ENCODE results near the gene ACOXL. TPM values are rescaled to one million over a fixed set of nuclear protein-coding genes. Genes with fewer than 3 reads are reported as not detected.

ACOXL gene
- total and polyA plus RNA-seq, 8 donors: 4.7 to 30.3 (median 8.3) TPM

GRCh38 chr2:111100087-111100764 is 367.9 kb downstream of the ACOXL start:
- Histone ChIP-seq H3K4me1 (no peaks in the 10 kb centered on the region), H3K36me3 (no peaks in the 10 kb centered on the region), H3K27ac (no peak overlapping the region), H3K9me3 (no peaks in the 10 kb centered on the region), H3K4me3 (no peak overlapping the region), H3K27me3 (no peaks in the 10 kb centered on the region)
- intact Hi-C loops (cut with DNase I): loop anchor here in 1 of 2 donors (10.0 kb wide), 1 partner anchor 285 kb away; no protein-coding TSS in a partner anchor
- no peak for ATAC-seq
- DNase-seq: no peak
- TF ChIP-seq CTCF (IDR thresholded peaks at IDR 0.05): no peak

- no peak for TF ChIP-seq CTCF (IDR thresholded peaks at IDR 0.05)
- Histone ChIP-seq H3K4me3 (no peak overlapping the region), H3K36me3 (no peaks in the 10 kb centered on the region), H3K9me3 (no peaks in the 10 kb centered on the region), H3K27me3 (no peaks in the 10 kb centered on the region), H3K27ac (no peak overlapping the region), H3K4me1 (no peaks in the 10 kb centered on the region)
- intact Hi-C loops (cut with DNase I): loop anchor here in 1 of 2 donors (10.0 kb wide), 1 partner anchor 286 kb away; no protein-coding TSS in a partner anchor
- ATAC-seq: peak; percentile 31
- DNase-seq: no peak
These were observed 368.4 kb downstream of the ACOXL start for GRCh38 chr2:111100765-111101162.

- Histone ChIP-seq H3K9me3 (no peaks in the 10 kb centered on the region), H3K4me3 (no peak overlapping the region), H3K27ac (no peak overlapping the region), H3K36me3 (no peaks in the 10 kb centered on the region), H3K27me3 (no peaks in the 10 kb centered on the region), H3K4me1 (no peaks in the 10 kb centered on the region)
- no peak for TF ChIP-seq CTCF (IDR thresholded peaks at IDR 0.05)
- intact Hi-C loops (cut with DNase I): loop anchor here in 1 of 2 donors (10.0 kb wide), 1 partner anchor 287 kb away; no protein-coding TSS in a partner anchor
- ATAC-seq: no peak
- no peak for DNase-seq
These were observed 369.2 kb downstream of the ACOXL start for GRCh38 chr2:111101592-111101991.

- DNase-seq (no peak), ATAC-seq (no peak)
- Histone ChIP-seq H3K4me3 (no peak overlapping the region), H3K36me3 (no peaks in the 10 kb centered on the region), H3K27me3 (no peaks in the 10 kb centered on the region), H3K9me3 (no peaks in the 10 kb centered on the region), H3K27ac (no peak overlapping the region), H3K4me1 (no peaks in the 10 kb centered on the region)
- no peak for TF ChIP-seq CTCF (IDR thresholded peaks at IDR 0.05)
- intact Hi-C loops (cut with DNase I): loop anchor here in 1 of 2 donors (10.0 kb wide), 1 partner anchor 287 kb away; no protein-coding TSS in a partner anchor
These were observed 369.8 kb downstream of the ACOXL start for GRCh38 chr2:111102216-111102615.

- DNase-seq (no peak), ATAC-seq (no peak)
- Histone ChIP-seq H3K9me3 (no peaks in the 10 kb centered on the region), H3K27ac (no peak overlapping the region), H3K4me1 (no peaks in the 10 kb centered on the region), H3K4me3 (no peak overlapping the region), H3K27me3 (peaks cover 0 to 6% of the 10 kb centered on the region in 2 donors), H3K36me3 (no peaks in the 10 kb centered on the region)
- intact Hi-C loops (cut with DNase I): loop anchor here in 1 of 2 donors (10.0 kb wide), 1 partner anchor 291 kb away; no protein-coding TSS in a partner anchor
- TF ChIP-seq CTCF (IDR thresholded peaks at IDR 0.05): no peak
These were observed 373.6 kb downstream of the ACOXL start for GRCh38 chr2:111105926-111106325.

All from left lung (tissue), 10 donors.